Spleen (tissue), 7 donors: ENCODE measurements around the gene CITED4.

Experiments
- POLR2A ChIP-seq, 3 donors: fragments of 450-650 bp; IDR thresholded peaks; one replicate each; pipeline ENCODE4 v1.5.1; 2017; ENCODE audit warnings: antibody characterized with exemption in 3 of 3, mild to moderate bottlenecking in 1 of 3
- POLR2AphosphoS5 ChIP-seq, 3 donors: sonication (generic); formaldehyde crosslinking; IDR thresholded peaks; one replicate each; pipeline ENCODE4 v1.5.1; 2017; ENCODE audit warnings: antibody characterized with exemption in 3 of 3
- TF ChIP-seq, protein P1 (sequence below), 11 experiments: fragments of 200-600 bp in 7 of 11; fragments of 450-650 bp in 4 of 11; sonication (generic) in 4 of 11; IDR thresholded peaks in 8 of 11; conservative IDR thresholded peaks in 3 of 11; 1 replicate in 7 of 11; 2 replicates in 4 of 11; pipeline versions ENCODE4 v1.4.0 to v1.8.0; 2016 to 2021; ENCODE audit warnings: antibody characterized with exemption in 11 of 11, inconsistent platforms in 4 of 11, mild to moderate bottlenecking in 1 of 11
- donor health status: DM: no; HTN: no; CAD: no; lungs with moderate emphysema.
- donor health status: DM: no; HTN: no; CAD: no.
- donor health status: DM: no; HTN: no; CAD: no.

- TF ChIP-seq, protein P1, sequence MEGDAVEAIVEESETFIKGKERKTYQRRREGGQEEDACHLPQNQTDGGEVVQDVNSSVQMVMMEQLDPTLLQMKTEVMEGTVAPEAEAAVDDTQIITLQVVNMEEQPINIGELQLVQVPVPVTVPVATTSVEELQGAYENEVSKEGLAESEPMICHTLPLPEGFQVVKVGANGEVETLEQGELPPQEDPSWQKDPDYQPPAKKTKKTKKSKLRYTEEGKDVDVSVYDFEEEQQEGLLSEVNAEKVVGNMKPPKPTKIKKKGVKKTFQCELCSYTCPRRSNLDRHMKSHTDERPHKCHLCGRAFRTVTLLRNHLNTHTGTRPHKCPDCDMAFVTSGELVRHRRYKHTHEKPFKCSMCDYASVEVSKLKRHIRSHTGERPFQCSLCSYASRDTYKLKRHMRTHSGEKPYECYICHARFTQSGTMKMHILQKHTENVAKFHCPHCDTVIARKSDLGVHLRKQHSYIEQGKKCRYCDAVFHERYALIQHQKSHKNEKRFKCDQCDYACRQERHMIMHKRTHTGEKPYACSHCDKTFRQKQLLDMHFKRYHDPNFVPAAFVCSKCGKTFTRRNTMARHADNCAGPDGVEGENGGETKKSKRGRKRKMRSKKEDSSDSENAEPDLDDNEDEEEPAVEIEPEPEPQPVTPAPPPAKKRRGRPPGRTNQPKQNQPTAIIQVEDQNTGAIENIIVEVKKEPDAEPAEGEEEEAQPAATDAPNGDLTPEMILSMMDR (IDR thresholded peaks at IDR 0.05 in 8 of 11, conservative IDR thresholded peaks at IDR 0.05 in 3 of 11), result no peak
- TF ChIP-seq POLR2AphosphoS5 (IDR thresholded peaks at IDR 0.05), result no peak
- TF ChIP-seq POLR2A (IDR thresholded peaks at IDR 0.05), result no peak
Observed at GRCh38 chr1:40841602-40842001, 20.6 kb downstream of the CITED4 start.
